HCT116 (cell line): ENCODE data around the gene SCN2A.

Experiments used
- EGR1 ChIP-seq: IDR thresholded peaks from 2 replicates; pipeline ENCODE4 v1.6.1; 2012; ENCODE audit warnings: low read depth
- EZH2 ChIP-seq: fragments of 200-600 bp; sonication (generic); IDR thresholded peaks from 2 replicates; pipeline ENCODE4 v1.6.1; 2017; ENCODE audit warnings: antibody characterized with exemption, mixed run types
- EZH2phosphoT487 ChIP-seq: fragments of 200-600 bp; IDR thresholded peaks from 2 replicates; pipeline ENCODE4 v1.6.1; 2018; ENCODE audit warnings: antibody characterized with exemption, borderline replicate concordance
- JUND ChIP-seq: IDR thresholded peaks from 2 replicates; pipeline ENCODE4 v1.6.1; 2012
- POLR2A ChIP-seq: IDR thresholded peaks from 2 replicates; pipeline ENCODE4 v1.7.0; 2011; ENCODE audit warnings: borderline replicate concordance; ENCODE audit not compliant: insufficient read depth, insufficient read length; ENCODE audit errors: extremely low read depth
- POLR2AphosphoS5 ChIP-seq: IDR thresholded peaks from 2 replicates; pipeline ENCODE4 v1.6.1; 2011; ENCODE audit warnings: mild to moderate bottlenecking, low read depth, low read length, moderate library complexity
- RAD21 ChIP-seq: IDR thresholded peaks from 2 replicates; pipeline ENCODE4 v1.6.1; 2012; ENCODE audit warnings: low read depth, mild to moderate bottlenecking
- SP1 ChIP-seq: IDR thresholded peaks from 2 replicates; pipeline ENCODE4 v1.6.1; 2012; ENCODE audit warnings: low read depth
- YY1 ChIP-seq: IDR thresholded peaks from 2 replicates; pipeline ENCODE4 v1.6.1; 2011; ENCODE audit warnings: low read length, low read depth, moderate library complexity, mild to moderate bottlenecking; ENCODE audit not compliant: insufficient replicate concordance; ENCODE audit errors: extremely low read depth
- ZNF274 ChIP-seq: fragments of 200-500 bp; sonication (Bioruptor generic); IDR thresholded peaks from 2 replicates; pipeline ENCODE4 v1.6.1; 2014; ENCODE audit warnings: mild to moderate bottlenecking, low read depth, low read length, inconsistent platforms
- TF ChIP-seq, protein P1 (sequence below), 3 experiments: fragments of 200-600 bp in 1 of 3; sonication (generic) in 1 of 3; IDR thresholded peaks in 2 of 3; conservative IDR thresholded peaks in 1 of 3; 2 replicates each; pipeline ENCODE4 v1.5.1; 2012 to 2017; ENCODE audit warnings: low read depth in 2 of 3, low read length in 2 of 3, antibody characterized with exemption in 1 of 3, borderline replicate concordance in 1 of 3, control low read depth in 1 of 3, mild to moderate bottlenecking in 1 of 3, mixed read lengths in 1 of 3, mixed run types in 1 of 3, moderate library complexity in 1 of 3; ENCODE audit not compliant: insufficient read depth in 1 of 3
- TF ChIP-seq, protein P2 (sequence below): IDR thresholded peaks from 2 replicates; pipeline ENCODE4 v1.6.1; 2012

DNA sequence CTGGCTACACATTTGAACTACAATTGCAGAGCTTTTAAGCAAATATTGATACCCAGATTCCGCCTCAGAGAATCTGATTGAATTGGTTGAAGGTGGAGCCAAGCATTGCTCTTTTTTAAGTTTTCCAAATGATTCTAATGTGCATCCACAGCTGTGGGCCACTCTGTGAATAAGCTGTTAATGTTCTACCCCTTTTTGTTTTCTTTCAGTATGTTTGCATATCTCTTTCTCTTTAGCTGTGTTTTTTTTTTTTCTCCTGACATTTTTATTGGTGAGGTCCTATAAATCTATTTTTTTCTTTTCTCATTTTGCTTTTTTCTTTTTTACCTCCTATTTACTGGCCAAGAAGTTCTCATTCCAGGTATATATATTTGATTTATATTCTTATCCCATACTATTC lies 41.9 kb upstream of the SCN2A start:
- TF ChIP-seq POLR2A: no peak
- TF ChIP-seq, protein P1, sequence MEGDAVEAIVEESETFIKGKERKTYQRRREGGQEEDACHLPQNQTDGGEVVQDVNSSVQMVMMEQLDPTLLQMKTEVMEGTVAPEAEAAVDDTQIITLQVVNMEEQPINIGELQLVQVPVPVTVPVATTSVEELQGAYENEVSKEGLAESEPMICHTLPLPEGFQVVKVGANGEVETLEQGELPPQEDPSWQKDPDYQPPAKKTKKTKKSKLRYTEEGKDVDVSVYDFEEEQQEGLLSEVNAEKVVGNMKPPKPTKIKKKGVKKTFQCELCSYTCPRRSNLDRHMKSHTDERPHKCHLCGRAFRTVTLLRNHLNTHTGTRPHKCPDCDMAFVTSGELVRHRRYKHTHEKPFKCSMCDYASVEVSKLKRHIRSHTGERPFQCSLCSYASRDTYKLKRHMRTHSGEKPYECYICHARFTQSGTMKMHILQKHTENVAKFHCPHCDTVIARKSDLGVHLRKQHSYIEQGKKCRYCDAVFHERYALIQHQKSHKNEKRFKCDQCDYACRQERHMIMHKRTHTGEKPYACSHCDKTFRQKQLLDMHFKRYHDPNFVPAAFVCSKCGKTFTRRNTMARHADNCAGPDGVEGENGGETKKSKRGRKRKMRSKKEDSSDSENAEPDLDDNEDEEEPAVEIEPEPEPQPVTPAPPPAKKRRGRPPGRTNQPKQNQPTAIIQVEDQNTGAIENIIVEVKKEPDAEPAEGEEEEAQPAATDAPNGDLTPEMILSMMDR (IDR thresholded peaks at IDR 0.05 in 2 of 3, conservative IDR thresholded peaks at IDR 0.05 in 1 of 3; ENCODE audit: borderline replicate concordance in 1 of 3, insufficient read depth in 1 of 3, low read depth in 2 of 3, low read length in 2 of 3): no peak
- TF ChIP-seq, protein P2, sequence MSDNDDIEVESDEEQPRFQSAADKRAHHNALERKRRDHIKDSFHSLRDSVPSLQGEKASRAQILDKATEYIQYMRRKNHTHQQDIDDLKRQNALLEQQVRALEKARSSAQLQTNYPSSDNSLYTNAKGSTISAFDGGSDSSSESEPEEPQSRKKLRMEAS: no peak
- TF ChIP-seq JUND: no peak
- no peak for TF ChIP-seq ZNF274
- no peak for TF ChIP-seq POLR2AphosphoS5
- no peak for TF ChIP-seq SP1
- no peak for TF ChIP-seq EGR1
- TF ChIP-seq YY1: no peak
- no peak for TF ChIP-seq EZH2
- TF ChIP-seq RAD21: no peak
- no peak for TF ChIP-seq EZH2phosphoT487
